Rectal smooth muscle tissue (tissue), 1 donor: ENCODE data around the gene SYT6.

Experiments used
- H3K27ac ChIP-seq: one replicate; pipeline ENCODE4 v1.7.0; 2013; ENCODE audit warnings: low read depth, low read length, inconsistent platforms
- H3K27me3 ChIP-seq: one replicate; pipeline ENCODE4 v1.7.0; 2013; ENCODE audit warnings: low read length; ENCODE audit not compliant: control insufficient read depth, insufficient read depth
- H3K36me3 ChIP-seq: one replicate; pipeline ENCODE4 v1.7.0; 2013; ENCODE audit warnings: low read length; ENCODE audit not compliant: control insufficient read depth, insufficient read depth
- H3K4me1 ChIP-seq: one replicate; pipeline ENCODE4 v1.7.0; 2013; ENCODE audit warnings: low read length; ENCODE audit not compliant: control insufficient read depth, insufficient read depth
- H3K4me3 ChIP-seq: one replicate; pipeline ENCODE4 v1.7.0; 2013; ENCODE audit warnings: low read length
- H3K9ac ChIP-seq: one replicate; pipeline ENCODE4 v1.7.0; 2013; ENCODE audit warnings: low read length

Gene SYT6

DNA sequence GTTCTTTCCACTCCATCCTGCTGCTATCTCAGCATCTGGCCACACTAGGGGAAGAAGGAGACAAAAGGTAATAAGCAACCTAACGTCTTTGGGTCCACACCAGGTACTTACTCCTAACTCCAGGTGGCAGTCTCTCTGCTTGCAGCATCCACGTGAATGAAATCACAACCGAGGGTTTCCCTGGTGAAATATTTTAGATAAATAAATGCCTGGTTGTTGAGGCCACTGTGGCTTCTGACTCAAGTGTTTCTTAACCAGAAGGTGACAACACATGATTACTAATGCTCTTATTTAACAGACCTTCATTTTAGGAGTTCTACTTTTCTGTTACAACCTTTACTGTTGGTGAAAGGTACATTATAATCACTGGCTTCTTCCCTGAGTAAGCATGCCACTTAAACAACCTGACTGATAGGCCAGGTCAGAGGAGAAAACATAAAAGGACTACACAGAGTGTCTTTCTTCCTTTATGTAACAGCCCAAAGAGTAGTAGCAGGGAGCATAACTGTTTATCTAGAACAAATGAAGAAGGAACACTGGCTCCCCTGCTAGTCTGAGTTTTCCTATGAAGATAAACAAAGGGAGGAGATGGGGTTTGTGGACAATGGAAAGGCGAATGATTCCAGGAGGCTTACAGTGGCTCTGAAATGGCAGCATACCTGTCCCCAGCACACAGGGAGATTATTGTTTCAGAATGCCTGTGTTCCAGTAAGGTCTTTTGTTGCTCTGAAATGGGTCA is 59.9 kb downstream of the SYT6 start:
- Histone ChIP-seq H3K4me1 (peaks cover 4% of the 10 kb centered on the region), H3K27ac (no peak overlapping the region), H3K36me3 (no peaks in the 10 kb centered on the region), H3K9ac (no peak overlapping the region), H3K4me3 (no peak overlapping the region), H3K27me3 (no peaks in the 10 kb centered on the region)

DNA sequence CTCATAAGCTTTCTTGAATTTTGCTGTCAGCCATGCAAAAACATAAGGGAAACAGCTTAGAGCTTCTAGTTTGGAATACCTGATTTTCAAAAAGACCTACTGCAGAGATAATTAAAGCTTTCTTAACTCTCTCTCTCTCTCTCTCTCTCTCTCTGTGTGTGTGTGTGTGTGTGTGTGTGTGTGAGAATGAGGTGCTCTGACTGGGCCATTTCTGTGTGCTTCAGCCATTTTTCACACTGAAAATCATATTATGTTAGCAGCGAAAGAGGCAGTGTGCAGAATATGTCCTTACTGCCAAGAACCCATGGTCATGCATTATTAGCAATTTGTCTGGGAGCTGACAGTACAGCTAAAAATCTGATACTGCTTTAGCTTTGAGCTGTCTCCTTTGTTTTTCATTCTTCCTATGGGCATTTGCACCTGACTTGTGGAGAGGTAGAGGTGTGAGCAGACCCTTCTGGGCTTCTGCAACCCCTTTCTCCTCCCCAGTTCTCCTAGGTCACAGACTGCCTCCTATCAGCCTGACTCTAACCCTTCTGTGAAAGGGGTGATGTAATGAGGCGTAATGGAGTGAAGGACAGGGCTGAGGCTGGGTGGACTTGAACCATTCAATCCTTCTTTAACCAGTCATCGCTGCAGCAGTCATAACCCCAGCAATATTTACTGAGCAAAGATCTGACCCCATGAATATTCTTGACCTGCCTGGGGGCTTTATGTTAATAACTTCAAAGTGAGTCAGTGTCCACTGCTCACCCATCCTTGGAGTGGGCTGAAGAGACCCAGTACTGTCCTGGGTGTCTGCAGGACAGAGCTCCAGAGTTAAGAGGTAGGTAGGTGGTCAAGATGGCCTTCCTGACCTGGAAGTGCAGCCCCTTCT is 61.2 kb downstream of the SYT6 start:
- no peak overlapping the region for H3K27ac ChIP-seq
- peaks cover 4% of the 10 kb centered on the region for H3K4me1 ChIP-seq
- no peak overlapping the region for H3K9ac ChIP-seq
- no peak overlapping the region for H3K4me3 ChIP-seq
- no peaks in the 10 kb centered on the region for H3K27me3 ChIP-seq
- no peaks in the 10 kb centered on the region for H3K36me3 ChIP-seq

DNA sequence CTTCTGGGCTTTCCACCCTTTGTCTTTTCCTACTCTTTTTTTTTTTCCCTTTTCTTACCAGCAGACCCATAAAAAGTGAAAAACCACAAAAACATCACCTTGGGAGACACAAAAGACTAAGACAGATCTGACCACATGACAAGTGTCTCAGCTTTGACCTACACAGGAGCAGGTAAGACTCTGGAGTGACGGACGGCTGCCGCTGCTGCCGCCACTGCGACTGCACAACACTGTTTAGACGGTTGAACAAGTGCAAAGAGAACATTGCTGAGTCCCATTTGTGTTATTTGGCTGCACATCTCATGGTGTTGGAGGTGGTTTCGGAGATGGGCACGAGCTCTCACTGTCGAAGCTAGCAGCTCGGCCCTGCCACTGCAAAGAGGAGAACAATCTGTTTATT is 62.0 kb downstream of the SYT6 start:
- no peak overlapping the region for H3K9ac ChIP-seq
- no peak overlapping the region for H3K4me3 ChIP-seq
- no peaks in the 10 kb centered on the region for H3K27me3 ChIP-seq
- H3K27ac ChIP-seq: no peak overlapping the region
- no peaks in the 10 kb centered on the region for H3K36me3 ChIP-seq
- H3K4me1 ChIP-seq: peaks cover 4% of the 10 kb centered on the region

DNA sequence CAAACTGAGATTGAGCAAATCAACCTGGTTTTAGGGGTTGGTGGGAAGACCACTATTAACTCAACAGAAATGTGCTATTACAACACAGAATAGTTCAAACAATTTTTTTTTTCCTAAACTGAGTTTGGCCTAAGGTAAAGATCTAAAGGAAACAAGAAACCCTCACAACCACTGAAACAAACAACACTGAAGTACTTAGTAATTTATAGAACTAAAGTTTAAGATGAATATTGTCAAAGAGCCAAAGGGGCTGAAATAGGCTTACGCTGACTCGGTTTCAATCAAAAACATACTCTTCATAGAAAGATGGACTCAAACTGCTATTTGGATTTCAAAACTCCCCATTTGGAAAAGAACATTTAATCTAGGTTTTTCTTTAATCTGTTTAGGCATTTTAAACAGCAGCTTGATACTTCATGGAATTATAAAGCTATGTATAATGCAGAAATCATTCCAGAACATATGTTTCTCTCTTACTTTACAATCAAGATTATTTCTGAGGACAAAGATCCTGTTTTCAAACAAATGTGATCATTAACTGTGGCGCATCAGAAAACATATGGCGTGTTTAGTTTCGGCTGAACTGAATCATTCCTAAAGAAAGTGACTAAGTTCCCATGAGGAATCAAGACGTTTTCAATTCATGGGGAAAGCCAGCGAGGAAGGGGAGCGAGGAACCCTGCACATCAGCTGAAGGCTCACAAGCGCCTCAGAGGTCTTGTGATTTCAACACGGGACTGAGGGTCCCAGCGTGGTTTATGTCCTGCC is 62.7 kb downstream of the SYT6 start:
- no peak overlapping the region for H3K9ac ChIP-seq
- H3K27me3 ChIP-seq: no peaks in the 10 kb centered on the region
- H3K27ac ChIP-seq: no peak overlapping the region
- H3K4me1 ChIP-seq: peaks cover 4% of the 10 kb centered on the region
- no peaks in the 10 kb centered on the region for H3K36me3 ChIP-seq
- no peak overlapping the region for H3K4me3 ChIP-seq

DNA sequence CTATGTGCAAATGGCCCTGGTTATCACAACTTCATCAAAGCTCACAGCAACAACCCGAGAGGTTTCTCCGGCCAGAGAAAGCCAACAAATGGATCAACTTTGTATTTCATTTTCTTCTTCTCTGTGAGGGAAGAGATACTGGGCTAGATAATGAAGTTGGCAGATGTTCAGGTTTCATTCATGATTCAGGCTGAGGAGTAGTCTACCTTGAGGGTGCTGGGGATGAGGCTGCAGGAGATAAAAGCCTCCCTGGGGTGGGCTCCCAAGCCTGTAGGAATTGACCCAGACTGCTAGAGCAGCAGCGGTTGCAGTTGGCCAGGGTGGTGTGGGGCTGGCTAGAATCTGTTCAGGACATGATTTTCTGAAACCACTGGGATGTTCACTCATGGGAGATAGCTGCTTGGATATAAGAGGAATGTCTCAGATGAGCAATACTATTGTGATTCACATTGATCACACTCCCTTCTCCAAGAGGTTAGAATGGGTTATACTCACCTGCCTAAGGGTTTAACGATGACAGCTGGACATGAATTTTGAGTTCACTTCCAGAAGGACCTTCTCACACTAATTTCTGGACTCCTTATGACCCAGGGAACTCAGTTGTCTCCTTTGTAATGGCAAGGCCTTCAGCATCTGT is 64.0 kb downstream of the SYT6 start:
- no peak overlapping the region for H3K4me3 ChIP-seq
- peaks cover 4% of the 10 kb centered on the region for H3K4me1 ChIP-seq
- no peaks in the 10 kb centered on the region for H3K27me3 ChIP-seq
- no peaks in the 10 kb centered on the region for H3K36me3 ChIP-seq
- H3K27ac ChIP-seq: no peak overlapping the region
- no peak overlapping the region for H3K9ac ChIP-seq

DNA sequence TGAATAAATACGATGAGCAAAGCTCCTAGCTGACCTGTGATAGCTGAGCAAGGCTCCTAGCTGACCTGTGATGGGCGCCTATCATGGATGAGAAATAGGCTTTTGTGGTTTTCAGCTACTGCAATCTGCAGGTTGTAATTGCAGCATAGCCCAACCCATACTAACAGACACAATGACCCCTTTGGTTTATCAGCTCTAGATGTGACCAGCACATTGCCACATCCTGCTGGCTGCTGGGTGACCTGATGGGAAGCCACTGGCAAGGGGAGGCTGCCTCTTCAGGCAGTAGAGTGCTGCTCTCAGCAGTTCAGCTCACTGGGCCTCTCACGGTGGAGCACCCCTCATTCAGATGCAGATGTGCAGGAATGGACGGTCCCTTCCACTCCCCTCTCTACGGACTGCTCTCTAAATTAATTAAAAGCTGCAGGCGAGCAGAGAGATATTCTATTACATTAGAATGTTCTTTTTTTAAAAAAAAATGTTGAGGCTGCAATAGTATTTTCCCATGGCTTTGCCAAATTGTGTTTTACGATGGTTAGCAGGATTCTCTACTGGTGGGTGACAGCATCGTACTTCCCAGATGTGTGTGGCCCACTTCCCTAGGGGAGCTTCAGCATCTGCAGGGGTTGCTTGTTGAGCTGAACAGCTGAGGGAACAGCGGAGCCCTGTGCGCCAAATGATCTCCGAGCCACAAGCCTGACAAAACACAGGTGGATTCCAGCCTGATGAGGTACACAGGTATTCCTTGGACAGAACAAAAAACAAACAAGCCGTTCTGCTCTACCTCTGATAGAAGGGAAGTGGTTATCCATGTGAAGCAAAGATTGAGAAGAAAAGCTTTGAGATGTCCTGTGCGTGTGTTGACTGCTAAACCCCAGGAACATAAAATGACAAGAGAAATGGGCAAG is 65.0 kb downstream of the SYT6 start:
- Histone ChIP-seq H3K4me3 (no peak overlapping the region), H3K9ac (no peak overlapping the region), H3K4me1 (no peaks in the 10 kb centered on the region), H3K27ac (no peak overlapping the region), H3K27me3 (no peaks in the 10 kb centered on the region), H3K36me3 (no peaks in the 10 kb centered on the region)

DNA sequence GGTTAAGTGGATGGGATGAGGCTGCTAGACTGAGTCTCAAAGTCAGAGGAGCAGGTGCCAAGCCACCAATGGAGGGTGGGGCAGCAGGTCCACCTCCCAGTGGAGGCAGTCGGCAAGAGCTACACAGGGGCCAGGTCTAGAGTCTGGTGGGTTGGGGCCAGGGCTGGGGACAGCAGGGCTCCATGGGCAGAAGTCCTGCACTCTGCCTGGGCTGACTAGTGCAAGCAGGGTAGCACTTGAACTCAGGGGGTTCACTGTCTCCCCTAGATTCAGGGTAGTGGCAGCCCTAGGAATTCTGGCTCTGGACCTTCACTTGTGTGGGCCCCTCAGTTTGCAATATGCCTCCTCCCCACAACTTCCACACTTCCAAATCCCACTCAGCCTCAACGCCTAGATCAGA is 66.2 kb downstream of the SYT6 start:
- Histone ChIP-seq H3K36me3 (no peaks in the 10 kb centered on the region), H3K4me1 (no peaks in the 10 kb centered on the region), H3K27me3 (no peaks in the 10 kb centered on the region), H3K4me3 (no peak overlapping the region), H3K27ac (no peak overlapping the region), H3K9ac (no peak overlapping the region)

DNA sequence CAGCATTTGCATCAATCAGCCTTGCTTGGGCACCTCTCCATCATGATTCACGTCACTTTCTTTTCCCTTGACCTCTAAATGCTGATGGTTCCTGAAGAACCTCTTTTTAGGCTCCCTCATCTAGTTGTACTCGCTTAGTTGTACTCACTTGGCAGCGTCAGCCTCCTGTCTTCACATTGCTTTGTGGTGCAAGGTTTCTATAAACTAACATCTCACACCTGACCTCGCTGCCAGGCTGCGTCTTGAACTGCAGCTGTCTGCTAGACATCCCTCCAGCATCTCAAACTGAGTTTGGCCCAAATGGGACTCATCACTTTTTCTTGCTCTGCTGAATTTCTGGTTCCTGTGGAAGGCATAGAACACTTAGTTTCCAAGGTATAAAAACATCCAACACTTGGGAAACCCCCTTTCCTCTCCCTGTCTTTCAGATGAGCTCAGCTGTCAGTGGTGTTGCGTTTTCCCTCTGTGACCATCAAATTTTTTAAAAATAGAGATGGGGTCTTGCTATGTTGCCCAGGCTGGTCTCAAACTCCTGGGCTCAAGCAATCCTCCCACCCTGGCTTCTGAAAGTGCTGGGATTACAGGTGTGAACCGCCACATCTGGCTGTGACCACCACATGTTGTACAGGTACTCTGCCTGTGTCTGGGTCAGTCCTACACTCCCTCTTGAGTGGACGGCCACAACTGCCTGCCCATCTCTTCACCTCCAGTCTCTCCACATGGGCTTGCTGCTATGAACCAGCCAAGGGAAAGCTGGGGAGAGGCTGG is 66.9 kb downstream of the SYT6 start:
- no peaks in the 10 kb centered on the region for H3K36me3 ChIP-seq
- H3K4me1 ChIP-seq: peaks cover 7% of the 10 kb centered on the region
- H3K27me3 ChIP-seq: no peaks in the 10 kb centered on the region
- H3K4me3 ChIP-seq: no peak overlapping the region
- H3K27ac ChIP-seq: no peak overlapping the region
- no peak overlapping the region for H3K9ac ChIP-seq

DNA sequence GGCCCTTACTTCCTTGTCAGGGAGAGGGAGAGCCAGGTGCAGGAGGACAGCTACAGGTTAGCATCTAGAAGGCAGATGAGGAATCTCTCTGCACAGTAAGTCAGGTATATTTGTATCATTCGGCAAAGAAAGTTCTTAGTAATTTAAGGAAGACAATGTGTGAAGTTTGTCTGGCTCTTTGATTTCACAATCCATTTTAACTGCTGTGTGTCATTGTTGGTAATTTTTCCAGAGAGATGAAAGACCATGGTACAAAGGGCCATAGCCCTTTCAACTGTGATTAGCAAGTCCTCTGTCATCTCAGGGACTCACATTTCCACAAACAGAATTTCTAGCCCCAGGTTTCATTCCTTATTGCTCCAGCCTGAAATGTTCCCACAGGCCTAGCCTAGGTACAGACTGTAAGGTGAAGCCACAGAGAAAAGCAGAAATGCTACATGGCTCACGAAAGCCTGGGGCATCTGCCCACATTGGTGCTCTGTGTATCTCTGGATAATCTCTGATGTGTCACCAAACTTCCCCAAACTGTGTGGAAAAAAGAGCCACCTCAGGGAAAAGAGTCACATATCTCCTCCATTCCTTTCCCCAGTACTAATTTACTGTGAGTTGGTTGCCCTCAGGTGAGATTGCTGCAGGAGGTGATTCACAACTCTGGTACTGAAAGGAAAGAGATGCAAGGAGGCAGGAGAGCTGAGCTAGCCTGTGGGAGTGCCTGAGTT is 70.6 kb downstream of the SYT6 start:
- Histone ChIP-seq H3K36me3 (no peaks in the 10 kb centered on the region), H3K27me3 (no peaks in the 10 kb centered on the region), H3K9ac (no peak overlapping the region), H3K4me1 (peaks cover 7% of the 10 kb centered on the region), H3K27ac (no peak overlapping the region), H3K4me3 (no peak overlapping the region)

DNA sequence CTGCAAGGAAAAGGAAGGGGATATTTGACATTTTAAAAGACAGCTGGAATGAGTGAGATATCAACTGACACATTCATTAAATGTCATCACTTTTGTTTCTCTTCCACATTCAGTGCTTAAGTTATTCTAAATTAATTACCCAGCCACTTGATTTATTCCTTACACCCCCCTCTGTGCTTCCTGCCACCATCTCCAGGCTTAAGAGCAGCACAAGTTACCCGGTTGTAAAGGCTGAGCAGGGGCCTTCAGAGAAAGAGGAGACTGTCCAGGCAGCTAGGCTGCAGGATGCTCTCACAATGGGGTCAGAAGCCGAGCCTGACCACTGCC is 71.4 kb downstream of the SYT6 start:
- no peaks in the 10 kb centered on the region for H3K27me3 ChIP-seq
- H3K27ac ChIP-seq: no peak overlapping the region
- peaks cover 7% of the 10 kb centered on the region for H3K4me1 ChIP-seq
- no peaks in the 10 kb centered on the region for H3K36me3 ChIP-seq
- no peak overlapping the region for H3K4me3 ChIP-seq
- H3K9ac ChIP-seq: no peak overlapping the region
